HFFc6 (cell line): ENCODE results near the gene TMEM176B. TPM values are rescaled to one million over a fixed set of nuclear protein-coding genes. Genes with fewer than 3 reads are reported as not detected.

ENCODE experiments used
- DNase-seq: peaks from one replicate; pipeline ENCODE4 v3.0.0-alpha.2; 2018
- H3K27ac Mint-ChIP-seq: 2 replicates; pipeline ENCODE4 v1.8.0; 2020; ENCODE audit warnings: mild to moderate bottlenecking, mixed read lengths
- H3K27me3 Mint-ChIP-seq: 2 replicates; pipeline ENCODE4 v1.8.0; 2021; ENCODE audit warnings: mild to moderate bottlenecking, moderate library complexity, mixed read lengths; ENCODE audit not compliant: insufficient read depth
- H3K36me3 Mint-ChIP-seq: 2 replicates; pipeline ENCODE4 v1.8.0; 2021; ENCODE audit warnings: low read depth, mixed read lengths
- H3K4me1 Mint-ChIP-seq: 2 replicates; pipeline ENCODE4 v1.8.0; 2020; ENCODE audit warnings: low read depth, mixed read lengths
- H3K4me3 Mint-ChIP-seq: 2 replicates; pipeline ENCODE4 v1.8.0; 2020; ENCODE audit warnings: mild to moderate bottlenecking, moderate library complexity, mixed read lengths
- H3K9me3 Mint-ChIP-seq: 2 replicates; pipeline ENCODE4 v1.8.0; 2020; ENCODE audit warnings: mild to moderate bottlenecking, mixed read lengths
- CTCF ChIP-seq: fragments of 200-600 bp; sonication (generic); IDR thresholded peaks from 2 replicates; pipeline ENCODE4 v1.5.0; 2021; ENCODE audit warnings: antibody characterized with exemption, mild to moderate bottlenecking
- total RNA-seq, 6 experiments: library from RNA; stranded (reverse); fragmentation: NEBNext Ultra II Directional; extraction: Animal tissue kit (Norgen Biotek cat#: 25700); gene quantifications; 2 replicates in 1 of 6; 3 replicates in 5 of 6; pipeline ENCODE4 v1.2.3, GENCODE V29; 2021

TMEM176B gene
- total RNA-seq, 6 experiments from 2014 or later = not detected

- no peaks in the 10 kb centered on the region for H3K36me3 Mint-ChIP-seq
- H3K27ac Mint-ChIP-seq = no peak overlapping the region
- no peak for DNase-seq
- no peaks in the 10 kb centered on the region for H3K9me3 Mint-ChIP-seq
- H3K4me1 Mint-ChIP-seq = no peaks in the 10 kb centered on the region
- no peak overlapping the region for H3K4me3 Mint-ChIP-seq
- H3K27me3 Mint-ChIP-seq = peaks cover 20% of the 10 kb centered on the region
- TF ChIP-seq CTCF = no peak
Measured at GRCh38 chr7:150787321-150788281, 12.6 kb downstream of the TMEM176B start.

DNA sequence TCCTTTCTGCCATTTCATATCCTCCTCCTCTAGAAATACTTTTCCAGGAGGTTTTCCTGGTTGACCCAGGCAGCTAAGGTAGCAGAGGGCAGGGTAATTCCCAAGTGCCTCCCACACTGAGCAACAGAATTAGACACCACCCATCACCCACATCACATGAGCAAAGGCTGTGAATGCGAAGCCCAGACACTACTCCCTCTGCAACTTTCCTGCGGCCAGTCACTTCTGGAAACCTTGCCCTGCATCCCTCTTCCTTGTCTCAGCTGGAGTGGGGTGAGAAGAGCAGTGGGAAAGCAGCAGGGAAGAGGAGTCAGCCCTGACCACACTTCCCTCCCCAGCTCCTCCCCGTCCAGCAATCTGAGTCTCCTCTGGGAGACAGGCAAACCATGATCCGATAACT, 15.2 kb downstream of the TMEM176B start:
- DNase-seq = no peak
- no peak overlapping the region for H3K4me3 Mint-ChIP-seq
- peaks cover 17% of the 10 kb centered on the region for H3K27me3 Mint-ChIP-seq
- TF ChIP-seq CTCF = no peak
- no peak overlapping the region for H3K27ac Mint-ChIP-seq
- H3K36me3 Mint-ChIP-seq = no peaks in the 10 kb centered on the region
- no peaks in the 10 kb centered on the region for H3K9me3 Mint-ChIP-seq
- no peaks in the 10 kb centered on the region for H3K4me1 Mint-ChIP-seq

GRCh38 chr7:150784120-150784736, 15.9 kb downstream of the TMEM176B start:
- Mint-ChIP-seq H3K27me3 (peaks cover 17% of the 10 kb centered on the region), H3K4me3 (no peak overlapping the region), H3K36me3 (no peaks in the 10 kb centered on the region), H3K27ac (no peak overlapping the region), H3K9me3 (no peaks in the 10 kb centered on the region), H3K4me1 (no peaks in the 10 kb centered on the region)
- no peak for TF ChIP-seq CTCF
- DNase-seq = no peak

DNA sequence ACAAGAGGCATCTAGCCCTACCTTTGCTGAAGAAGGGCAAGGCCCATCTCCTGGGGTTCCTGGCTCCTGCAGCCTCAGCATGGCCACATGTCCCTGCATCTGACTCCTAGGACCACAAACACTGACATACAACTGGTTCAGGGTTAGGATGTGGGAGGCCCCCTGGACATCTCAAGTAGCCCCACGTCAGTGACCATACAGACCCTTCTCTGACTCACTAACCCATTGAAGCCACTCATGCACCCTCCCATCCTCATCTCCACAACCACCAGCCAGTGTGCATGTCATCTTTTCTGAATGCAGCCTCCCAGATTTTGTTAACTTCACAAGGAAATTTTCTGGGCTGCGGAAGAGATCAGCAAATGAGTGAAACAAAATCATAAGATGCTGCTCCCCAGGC, 18.2 kb downstream of the TMEM176B start:
- no peak for TF ChIP-seq CTCF
- Mint-ChIP-seq H3K9me3 (no peaks in the 10 kb centered on the region), H3K36me3 (no peaks in the 10 kb centered on the region), H3K4me1 (no peaks in the 10 kb centered on the region), H3K4me3 (no peak overlapping the region), H3K27me3 (peaks cover 13% of the 10 kb centered on the region), H3K27ac (no peak overlapping the region)
- no peak for DNase-seq

DNA sequence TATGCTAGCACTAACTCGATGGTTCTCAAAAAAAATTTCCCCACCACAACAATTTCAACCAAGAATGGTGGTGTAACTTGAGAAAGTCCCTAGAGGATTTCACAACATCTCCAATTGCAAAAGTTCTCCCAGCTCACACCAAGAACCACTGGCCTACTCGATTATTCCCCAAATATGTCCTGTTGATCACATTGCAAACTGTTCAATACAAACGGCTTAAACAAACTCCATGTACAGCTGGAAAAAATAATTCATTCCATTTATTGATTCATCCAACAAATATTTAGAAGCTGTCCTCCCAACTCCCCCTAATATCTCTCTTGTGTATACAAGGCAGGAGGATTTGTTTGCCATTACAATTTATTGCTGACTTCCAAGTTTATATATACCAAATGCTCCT, 19.1 kb downstream of the TMEM176B start:
- H3K36me3 Mint-ChIP-seq = no peaks in the 10 kb centered on the region
- no peak overlapping the region for H3K27ac Mint-ChIP-seq
- H3K9me3 Mint-ChIP-seq = no peaks in the 10 kb centered on the region
- TF ChIP-seq CTCF = no peak
- no peak overlapping the region for H3K4me3 Mint-ChIP-seq
- no peaks in the 10 kb centered on the region for H3K4me1 Mint-ChIP-seq
- H3K27me3 Mint-ChIP-seq = peaks cover 13% of the 10 kb centered on the region
- DNase-seq = no peak
